ENCODE results near the gene TNPO3.

Gene TNPO3

DNA sequence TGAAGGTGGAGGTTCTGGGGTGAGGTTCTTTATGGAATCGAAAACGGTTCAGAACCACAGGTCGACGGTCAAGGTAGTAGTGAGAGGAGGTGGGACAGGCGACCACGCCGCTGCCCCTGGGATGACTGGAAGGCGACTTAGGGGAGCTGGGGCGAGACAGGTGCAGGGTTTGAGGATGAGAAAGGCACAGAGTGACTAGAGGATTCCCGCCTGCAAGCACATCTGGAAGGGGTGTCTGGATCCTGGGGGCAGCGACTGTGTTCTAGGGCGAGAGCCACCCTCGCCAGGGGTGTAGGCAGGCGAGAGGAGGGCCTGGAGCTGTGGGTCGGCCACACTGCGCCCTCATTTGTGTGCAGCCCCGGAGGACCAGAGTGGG lies 117.7 kb downstream of the TNPO3 start:
- DNase-seq, result no peak

DNA sequence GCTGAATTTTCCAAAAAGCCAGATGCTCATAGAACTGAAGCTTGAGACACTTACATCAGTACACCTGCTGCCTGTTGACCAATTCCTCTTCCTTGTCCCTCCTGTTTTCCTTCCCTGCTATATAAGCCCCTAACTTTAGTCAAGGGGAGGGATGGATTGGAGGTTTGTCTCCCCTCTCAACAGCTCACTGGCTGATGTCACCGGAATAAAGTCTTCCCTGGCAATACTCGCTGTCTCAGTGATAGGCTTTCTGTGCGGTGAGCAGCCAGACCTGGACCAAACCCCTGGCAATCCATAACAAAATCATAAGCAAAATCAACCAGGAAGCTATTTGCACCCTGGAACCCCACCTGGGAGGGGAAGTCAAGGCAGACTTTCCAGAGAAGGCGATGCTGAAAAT lies 118.1 kb downstream of the TNPO3 start:
- DNase-seq, result no peak

DNA sequence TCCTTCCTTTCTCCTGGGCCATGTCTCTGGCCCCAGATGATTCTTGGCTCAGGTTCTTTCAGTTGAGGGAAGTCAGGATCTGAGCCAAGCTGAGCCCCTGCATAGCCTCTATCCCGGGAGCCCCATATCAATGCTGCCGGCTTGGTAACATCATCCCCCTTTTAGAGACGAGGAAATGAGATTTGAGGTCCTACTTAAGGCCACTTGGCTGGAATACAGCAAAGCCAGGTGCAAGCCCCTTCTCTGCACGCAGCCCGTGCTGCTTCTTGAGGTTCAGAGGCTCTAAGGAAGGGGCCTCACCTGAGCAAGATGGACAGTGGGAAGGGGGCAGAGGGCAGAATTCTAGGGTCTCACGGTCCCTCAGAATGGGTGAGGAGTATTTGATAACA lies 119.6 kb downstream of the TNPO3 start:
- no peak for DNase-seq

DNA sequence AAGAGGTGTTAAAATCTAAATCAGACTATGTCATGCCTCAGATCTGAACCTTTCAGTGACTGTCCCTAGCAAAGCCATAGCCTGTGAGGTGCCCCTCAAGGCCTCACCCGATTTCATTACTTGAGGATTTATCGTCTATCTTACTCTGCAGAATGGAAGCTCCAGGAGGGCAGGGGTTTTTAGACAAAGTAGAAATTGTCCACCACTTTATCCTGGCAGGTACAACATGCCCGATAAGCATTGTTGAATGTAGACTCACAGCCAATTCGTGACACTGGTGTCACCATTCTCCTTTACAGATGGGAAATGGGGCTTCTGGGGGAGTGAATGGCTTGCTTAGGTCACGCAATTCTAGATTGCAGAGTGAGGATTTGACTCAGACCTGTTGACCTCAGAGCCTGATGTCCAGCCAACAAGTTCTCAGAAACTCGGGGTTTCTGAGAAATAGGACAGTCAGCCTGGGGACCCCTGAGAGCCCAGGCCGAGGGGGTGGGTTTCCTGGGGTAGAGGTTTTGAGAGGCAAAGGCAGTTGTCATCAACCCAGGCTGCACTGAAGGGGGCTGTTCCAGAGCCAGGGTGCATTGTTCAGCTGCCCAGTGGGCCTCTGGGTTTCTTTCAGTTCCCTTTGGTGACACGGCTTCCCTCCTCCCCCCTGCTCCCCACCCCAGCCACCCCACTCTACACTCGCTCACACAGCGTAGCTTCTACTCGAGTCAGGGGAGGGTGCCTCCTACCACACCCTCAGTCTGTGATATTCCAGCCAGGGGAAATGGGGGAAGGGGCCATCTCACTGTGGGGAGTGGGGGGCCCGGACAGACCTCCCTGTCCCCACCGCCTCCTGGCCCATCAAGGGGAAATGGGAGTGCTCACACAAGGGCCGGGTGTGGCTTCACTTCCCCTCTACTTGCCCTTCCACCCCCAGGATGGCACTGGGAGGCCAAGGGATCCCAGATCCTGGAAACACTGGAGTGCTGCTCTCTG lies 120.3 kb downstream of the TNPO3 start:
- DNase-seq, result no peak

DNA sequence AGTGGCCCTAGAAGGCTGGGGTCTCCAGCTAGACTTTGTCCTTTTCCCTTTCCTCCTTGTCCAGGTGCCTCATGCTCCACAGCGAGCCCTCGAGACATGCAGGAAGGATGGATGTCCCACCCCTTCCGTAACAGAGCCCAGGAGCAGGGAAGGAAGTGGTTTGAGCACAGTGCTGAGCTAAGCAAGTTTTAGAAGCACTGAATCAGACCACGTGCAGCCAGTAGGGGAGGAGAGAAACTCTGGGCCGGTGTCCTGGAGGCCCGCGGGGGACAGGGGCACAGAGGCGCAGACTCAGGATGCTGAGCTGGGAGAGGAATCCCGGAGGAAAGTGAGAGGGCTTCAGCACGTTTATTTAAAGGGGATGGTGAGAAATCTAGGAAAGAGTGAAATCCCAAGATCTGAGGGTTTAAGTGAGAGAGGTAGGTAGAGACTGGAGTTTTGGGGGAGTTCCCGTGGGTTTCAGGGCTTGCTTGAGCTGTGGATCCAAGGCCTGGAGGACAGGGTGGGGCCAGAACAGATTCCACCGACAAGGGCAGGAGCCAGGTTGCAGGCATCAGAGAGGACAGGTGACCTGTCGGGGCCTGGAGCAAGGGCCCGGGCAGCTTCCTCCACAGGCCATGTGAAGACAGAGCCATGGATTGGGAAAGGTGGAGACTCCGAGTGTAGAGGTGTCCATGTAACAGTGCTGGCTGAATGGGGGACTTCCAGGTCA lies 121.6 kb downstream of the TNPO3 start:
- DNase-seq, result peak; percentile 56

DNA sequence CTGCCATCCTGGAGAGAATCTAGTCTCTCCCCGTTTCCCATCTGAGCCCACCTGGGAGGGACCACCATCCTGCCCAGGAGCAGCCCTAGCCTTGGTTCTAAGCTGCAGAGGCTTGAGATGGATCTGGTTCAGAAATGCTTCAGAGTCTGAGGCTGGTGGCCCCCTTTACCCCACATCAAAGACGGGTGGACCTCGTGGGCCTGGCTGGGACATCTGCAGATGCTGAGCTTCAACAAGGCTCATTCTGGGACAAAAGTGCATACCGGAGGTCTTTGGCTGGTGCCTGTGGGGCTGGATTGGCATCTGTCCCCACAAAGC lies 122.1 kb downstream of the TNPO3 start:
- no peak for DNase-seq

DNA sequence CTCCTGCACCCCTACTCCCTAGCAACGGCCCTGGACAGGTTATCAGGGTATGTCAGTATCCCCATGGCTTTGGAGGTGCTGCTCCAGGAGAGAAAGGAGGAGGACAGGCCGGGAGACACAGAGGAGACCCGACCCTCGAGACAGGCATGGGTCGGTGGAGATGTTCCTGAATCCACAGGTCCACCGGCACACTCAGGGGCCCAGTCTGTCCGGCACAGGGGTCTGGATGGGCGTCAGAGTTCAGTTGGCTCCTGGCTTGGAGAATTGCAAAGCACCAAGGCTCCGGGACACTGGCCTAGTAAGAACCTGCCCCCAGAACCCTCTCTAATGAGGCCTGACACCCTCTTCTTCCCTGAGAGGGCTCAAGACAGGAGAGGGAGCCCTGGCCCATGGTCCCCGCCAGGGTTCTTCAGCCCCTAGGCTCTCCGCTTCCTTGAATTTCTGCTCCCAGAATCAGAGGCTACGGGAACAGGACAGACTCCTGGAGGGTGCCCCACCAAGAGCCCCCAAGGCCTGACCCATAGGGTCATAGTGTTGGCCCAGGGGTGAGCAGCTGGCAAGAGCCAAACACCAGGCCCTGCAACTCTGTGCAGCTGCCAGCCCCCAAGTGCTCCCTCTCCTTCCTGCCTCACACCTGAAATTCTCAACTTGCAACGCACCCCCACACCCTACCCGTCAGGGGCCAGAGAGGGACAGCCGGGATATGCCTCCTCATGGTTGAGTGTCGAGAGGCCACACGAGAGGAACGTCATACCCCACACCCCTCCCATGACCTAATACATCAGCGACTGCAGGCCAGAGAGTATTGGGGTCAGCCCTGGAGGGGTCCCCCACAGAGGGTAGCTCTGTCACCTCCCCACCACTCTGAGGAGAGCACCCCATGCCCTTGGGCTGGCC lies 122.7 kb downstream of the TNPO3 start:
- no peak for DNase-seq

DNA sequence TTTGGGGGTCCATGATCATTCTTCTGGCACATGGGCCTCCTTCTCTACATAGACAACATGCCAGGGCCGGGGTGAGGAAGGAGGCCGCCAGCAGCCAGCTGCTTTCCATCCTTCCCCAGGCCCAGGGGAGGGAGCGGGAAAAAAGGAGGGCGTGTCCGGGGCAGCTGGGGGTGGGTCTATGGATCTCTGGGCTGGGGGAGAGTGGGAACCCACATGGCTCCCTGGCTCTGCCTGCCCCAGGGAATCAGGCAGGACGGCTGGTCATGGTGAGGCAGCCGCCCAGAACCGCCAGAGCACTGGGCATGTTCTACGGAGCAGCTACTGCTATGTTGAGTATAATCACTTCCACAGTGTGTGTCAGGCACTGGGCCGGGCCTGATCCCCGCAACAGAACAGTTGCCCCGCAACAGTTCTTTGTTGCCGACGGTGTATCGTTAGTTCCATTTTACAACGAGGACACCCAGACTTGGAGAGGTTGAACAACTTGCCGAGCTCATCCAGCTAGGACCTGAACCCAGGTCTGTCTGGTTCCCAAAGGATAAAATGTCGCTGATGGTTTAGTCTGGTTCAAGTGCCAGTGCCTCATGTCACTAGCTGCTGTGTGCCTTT lies 123.6 kb downstream of the TNPO3 start:
- DNase-seq, result no peak

DNA sequence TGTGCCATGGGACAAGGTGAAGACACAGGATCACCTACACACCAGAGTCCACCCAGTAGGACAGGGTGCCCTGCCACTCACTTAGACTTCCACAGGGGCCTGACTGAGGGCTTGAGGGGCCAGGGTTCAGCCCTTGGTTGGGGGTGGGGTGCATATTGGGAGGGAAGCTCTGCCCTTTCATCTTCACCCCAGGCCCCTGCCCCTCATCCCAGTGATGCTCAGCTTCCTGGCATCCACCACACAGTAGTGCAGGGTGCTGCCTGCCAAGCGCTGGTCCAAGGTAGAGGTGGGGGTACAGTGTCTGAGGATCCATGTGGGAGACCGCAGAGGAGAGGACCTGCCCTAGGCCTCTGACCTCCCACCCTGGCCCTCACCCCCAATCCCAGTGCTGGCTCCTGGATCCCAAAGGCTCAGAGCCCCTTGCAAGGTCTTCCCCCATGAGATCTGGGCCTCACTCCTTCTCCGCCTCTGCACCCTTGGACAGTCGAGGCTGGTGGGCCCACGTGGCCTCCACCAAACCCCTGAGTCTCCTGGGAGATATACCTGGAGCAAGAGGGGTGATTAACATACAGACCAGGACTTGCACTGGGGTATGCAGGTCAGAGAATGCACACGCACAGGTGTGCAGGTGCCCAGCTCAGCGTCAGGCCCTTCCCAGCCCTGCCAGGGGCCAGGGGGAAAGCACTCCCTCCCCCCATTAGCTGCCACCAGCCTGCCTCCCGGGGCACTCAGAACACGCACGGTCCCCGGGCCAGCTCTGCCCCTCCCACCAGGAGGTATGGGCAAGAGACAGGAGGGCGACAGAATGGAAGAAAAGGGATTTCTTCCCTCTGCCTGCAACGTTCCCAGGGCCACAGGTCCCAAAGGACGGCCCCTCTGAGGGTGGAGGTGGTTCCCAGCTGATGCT lies 125.8 kb downstream of the TNPO3 start:
- no peak for DNase-seq

DNA sequence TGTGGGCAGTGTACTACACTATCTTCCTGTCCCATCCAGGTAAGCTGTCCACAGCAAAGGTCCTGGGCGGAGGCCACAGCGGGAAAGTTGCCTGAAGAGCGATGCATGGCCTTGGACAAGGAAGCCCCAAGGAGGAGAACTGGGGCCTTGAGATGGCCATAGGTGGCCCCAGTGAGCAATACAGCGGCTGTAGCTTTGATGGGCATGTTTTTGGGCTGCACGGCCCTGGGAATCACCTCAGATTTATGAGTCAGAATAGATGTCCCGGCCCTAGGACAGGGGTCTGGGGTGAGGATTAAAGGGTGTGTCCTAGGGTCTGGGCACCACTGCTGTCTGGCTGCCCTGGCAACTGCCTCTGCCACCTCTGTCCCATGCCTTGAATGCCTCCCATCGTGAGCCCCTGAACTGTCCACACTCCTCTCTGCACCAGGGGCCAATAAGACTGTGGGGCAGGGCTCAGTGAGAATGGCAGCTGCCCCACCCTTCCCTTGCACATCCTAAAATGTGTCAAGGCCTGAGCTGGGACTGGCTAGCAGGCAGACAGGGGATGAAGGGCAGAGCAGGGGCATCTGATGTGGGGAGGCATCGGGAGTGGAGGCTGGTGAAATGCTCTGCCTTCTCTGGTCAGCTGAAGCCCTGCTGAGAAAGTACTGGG lies 126.6 kb downstream of the TNPO3 start:
- no peak for DNase-seq

DNA sequence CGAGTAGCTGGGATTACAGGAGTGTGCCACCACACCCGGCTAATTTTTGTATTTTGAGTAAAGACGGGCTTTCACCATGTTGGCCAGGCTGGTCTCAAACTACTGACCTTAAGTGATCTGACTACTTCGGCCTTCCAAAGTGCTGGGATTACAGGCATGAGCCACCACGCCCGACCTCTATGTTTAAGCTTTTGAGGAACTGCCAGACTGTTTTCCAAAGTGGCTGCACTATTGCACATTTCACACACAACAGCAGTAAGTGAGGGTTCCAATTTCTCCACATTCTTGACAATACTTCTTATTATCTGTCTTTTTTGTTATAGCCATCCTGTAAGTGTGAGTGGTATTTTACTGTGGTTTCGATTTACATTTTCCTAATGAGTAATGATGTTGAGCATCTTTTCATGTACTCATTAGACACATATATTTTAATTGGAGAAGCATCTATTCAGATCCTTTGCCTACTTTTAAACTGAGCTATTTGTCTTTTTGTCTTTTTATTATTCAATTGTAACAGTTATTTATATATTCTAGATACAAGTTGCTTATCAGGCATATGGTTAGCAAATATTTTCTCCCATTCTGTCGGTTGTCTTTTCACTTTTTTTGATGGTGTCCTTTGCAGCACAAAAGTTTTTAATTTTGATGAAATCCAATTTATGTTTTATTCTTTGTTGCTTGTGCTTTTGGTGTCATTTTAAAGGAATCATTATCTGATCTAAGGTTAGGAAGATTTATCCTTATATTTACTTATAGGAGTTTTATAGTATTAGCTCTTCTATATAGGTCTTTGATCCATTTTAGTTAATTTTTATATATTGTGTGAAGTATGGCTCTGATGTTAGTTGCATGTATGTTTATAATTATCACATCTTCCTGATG lies 130.0 kb downstream of the TNPO3 start:
- no peak for DNase-seq

DNA sequence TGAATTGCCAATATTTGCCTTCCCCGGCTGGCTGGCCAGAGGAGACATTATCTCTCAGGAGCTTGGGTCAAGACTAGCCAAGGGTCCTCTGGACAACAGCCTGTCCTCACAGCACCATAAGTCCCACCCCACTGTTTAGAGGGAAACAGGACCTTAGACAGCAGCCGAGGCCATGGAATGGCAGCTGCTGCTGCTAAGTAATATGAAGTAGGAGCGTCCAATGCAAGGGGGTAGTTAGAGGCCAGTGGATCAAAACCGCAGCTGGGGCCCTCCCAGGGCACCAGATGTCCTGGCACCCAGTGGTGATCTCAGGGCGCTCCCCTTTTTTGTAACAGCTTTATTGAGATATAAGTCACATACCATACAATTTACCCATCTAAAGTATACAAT lies 131.5 kb downstream of the TNPO3 start:
- DNase-seq, result no peak

DNA sequence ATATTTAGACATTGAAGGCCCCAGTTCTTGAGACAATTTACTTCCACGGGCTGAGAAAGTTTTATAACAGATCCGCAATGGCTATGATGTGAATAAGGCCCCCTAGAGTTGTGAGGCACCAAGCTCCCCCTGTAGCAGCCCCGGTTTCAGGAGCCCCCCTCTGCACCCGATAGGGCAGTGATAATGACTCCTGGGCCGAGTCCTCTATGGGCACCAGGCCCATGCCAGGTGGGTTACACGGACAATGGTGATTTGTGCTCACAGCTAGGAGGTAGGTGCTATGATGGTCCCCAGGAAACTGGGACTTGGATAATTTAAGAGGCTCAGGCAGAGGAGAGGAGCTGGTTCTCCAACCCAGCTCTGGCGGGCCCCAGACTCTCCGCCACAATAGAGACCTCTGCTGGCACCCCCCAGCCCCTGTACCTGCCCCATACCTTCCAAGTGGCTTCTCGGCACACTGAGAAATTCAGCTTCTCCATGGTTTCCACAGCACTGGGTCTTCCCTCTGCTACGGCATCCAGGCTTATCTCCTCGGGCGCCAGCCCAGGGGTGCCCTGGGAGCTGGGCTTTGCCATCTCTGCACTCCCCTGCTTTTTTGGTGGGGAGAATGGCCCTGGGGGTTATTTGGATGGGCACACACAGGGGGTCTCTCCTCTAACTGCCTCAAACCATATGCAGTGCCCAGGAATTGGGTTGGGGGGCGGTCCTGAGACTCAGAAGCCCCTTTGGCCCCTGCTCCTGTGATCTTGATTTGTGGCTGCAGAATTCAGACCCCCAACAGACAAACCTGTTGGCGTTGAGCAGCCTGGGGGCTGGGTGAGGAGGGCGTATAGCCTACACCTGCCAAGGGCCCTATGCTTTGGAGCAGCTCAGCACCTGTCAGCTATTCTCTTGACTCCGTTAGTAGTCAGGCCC lies 132.2 kb downstream of the TNPO3 start:
- no peak for DNase-seq

DNA sequence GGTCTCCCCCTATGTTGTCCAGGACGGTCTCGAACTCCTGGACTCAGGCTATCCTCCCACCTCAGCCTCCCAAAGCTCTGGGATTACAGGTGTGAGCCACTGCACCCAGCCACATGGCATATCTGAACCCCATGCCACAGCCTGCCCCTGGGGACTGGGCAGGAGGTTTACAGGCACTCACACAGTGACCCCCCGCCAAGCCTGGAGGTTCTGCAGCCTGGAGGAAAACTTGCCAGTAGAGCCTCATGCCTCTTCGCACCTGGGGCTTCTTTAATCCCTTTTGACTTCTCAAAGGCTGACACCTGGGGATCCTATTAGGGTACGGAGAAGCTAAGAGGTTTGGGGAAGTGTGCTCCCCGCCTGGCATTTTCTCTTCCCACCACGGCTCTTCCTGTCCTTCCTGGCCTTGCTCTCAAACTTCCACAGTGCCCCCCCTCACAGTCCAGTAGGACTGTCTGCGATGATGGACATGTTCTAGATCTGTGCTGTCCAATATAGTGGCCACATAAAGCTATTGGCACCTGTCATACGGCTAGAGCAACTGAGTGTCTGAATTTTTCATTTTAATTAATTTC lies 133.0 kb downstream of the TNPO3 start:
- no peak for DNase-seq

DNA sequence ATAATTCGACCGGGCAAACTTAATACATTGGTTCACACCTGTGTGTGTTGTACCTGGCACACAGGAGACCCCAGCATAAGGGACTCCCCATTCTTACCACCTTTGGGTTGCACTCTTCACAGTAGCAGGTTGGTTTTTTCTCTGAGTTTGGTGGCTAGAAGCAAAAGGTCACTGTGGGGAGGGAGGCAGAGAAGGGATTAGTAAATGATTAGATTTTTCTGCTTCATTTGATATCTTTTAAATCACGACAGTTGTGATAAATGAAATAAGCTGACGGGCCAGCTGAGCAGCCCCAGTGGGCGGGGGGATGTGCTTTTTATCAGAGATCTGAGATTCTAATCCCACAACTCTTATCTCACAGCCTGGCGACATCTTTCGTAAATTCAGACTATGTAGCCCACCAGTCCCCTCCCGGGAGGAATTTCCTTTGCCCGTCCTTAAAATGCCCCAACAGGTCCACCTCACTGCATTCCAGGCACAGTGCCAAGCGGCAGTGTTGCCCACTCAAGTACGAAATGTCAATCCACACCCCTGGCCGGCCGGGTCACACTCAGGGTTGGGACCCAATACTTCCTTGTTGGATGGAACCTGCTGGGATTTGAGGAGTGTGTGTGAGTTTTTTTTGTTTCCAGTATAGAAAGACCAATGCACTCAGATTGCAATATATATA lies 133.9 kb downstream of the TNPO3 start:
- no peak for DNase-seq

DNA sequence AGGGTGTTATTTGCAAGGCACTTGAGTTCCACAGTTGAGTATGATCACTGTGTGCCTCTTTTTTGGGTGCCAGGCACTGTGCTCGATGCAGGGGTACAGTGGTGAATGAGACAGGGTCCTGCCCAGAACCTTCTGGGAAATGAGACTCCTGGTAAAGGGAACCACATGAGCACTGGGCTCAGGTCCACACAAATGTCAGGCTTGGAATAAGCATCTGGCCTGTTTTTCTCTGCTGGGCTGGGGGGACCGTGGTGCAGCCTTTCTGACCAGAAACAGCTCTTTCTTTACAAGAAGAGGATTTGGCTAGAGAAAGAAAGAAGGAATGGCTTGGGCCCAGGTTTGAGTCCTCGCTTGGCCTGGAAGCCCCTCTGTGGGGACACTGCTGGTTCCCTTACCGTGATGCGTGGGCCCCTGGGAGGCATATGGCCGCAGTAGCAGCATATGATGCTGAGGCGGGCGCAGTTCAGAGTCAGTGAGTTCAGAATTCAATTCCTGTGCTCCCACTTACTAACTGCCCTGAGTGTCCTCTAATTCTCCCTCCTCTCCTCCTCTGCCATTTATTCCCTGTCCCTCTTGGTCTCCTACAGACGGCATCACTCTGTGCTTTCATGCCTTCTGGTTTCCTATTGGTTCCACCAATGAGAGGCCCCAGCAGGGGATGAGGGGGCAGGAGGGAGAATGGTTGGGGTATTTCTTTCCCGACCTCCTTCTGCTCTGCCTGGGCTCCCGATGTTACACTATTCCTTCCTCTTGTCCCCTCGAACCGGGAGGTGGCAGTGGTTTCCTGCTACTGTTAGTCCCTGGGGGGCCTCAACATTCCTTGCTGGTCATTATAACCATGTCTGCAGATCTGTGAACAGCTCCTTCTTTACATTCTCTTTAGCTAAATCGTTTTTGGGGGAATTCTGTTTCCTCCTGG lies 134.8 kb downstream of the TNPO3 start:
- DNase-seq, result no peak

DNA sequence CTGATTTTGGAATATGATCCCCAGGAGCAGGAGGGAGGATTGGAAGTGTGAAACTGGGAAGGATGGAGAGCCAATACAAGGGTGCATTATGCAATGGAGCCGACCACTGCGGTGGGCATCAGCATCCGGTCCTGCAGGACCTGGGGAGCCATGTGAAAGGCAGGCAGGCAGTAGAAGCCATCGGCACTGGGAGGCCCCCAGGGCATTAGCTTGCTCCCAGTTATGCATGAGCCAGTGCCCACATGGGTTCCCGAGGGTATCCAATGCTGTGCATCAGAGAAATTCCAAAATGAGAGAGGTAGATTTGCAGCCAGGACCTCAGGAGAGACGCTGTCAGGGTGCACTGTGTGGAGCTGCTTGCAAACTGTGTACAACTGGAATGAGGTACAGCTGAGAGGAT lies 135.7 kb downstream of the TNPO3 start:
- DNase-seq, result no peak

Data from stimulated activated CD4-positive, alpha-beta T cell treated with anti-CD3 and anti-CD28 coated beads, Interleukin-4, amount 100 ng/mL, for 24 hours (primary cell).